K562 (cell line): ENCODE results near the gene TMEM45B. TPM values are rescaled to one million over a fixed set of nuclear protein-coding genes. Genes with fewer than 3 reads are reported as not detected.

Experiments
- CBX2 ChIP-seq: fragments of 200-600 bp; sonication (generic); IDR thresholded peaks from one replicate; pipeline ENCODE4 v1.6.1; 2012; ENCODE audit warnings: mild to moderate bottlenecking, low read length, inconsistent platforms; ENCODE audit not compliant: insufficient read depth, poor library complexity, severe bottlenecking
- CREBBP ChIP-seq: IDR thresholded peaks from one replicate; pipeline ENCODE4 v1.6.1; 2012; ENCODE audit warnings: low read depth, mild to moderate bottlenecking, control low read depth, inconsistent platforms, low read length
- DDX20 ChIP-seq: fragments of 450-650 bp; IDR thresholded peaks from 2 replicates; pipeline ENCODE4 v1.6.1; 2016; ENCODE audit warnings: missing genetic modification characterization, low read depth, mild to moderate bottlenecking, missing compliant biosample characterization, moderate library complexity
- GTF2E2 ChIP-seq: fragments of 200-800 bp; sonication (Bioruptor generic); IDR thresholded peaks from 2 replicates; pipeline ENCODE4 v1.6.1; 2016; ENCODE audit warnings: missing genetic modification characterization, missing compliant biosample characterization
- KDM1A ChIP-seq, 2 experiments: fragments of 450-650 bp; IDR thresholded peaks; 2 replicates each; pipeline ENCODE4 v1.6.1; 2016; ENCODE audit warnings: mild to moderate bottlenecking in 2 of 2
- KDM2B ChIP-seq: fragments of 250-450 bp; sonication (Bioruptor Pico); IDR thresholded peaks from 2 replicates; pipeline ENCODE4 v1.8.0; 2021; ENCODE audit warnings: mild to moderate bottlenecking, moderate library complexity
- MAFF ChIP-seq: IDR thresholded peaks from 2 replicates; pipeline ENCODE4 v1.6.1; 2012; ENCODE audit warnings: low read length, improper control_type of control experiment
- PHF8 ChIP-seq: fragments of 200-600 bp; sonication (generic); IDR thresholded peaks from 2 replicates; pipeline ENCODE4 v1.6.1; 2012; ENCODE audit warnings: mixed run types, mild to moderate bottlenecking, inconsistent platforms, low read length, moderate library complexity, borderline replicate concordance
- PURB ChIP-seq: sonication (generic); formaldehyde crosslinking; IDR thresholded peaks from 2 replicates; pipeline ENCODE4 v1.9.0; 2021; ENCODE audit warnings: low read depth, mild to moderate bottlenecking, missing genetic modification reagents
- SREBF2 ChIP-seq: sonication (generic); formaldehyde crosslinking; IDR thresholded peaks from 2 replicates; pipeline ENCODE4 v1.4.0; 2020; ENCODE audit warnings: mild to moderate bottlenecking, missing genetic modification reagents
- SRSF9 ChIP-seq: fragments of 200-400 bp; formaldehyde crosslinking; IDR thresholded peaks from 2 replicates; pipeline ENCODE4 v1.6.1; 2017; ENCODE audit warnings: low read depth, low read length, borderline replicate concordance
- ZBTB1 ChIP-seq: sonication (generic); formaldehyde crosslinking; IDR thresholded peaks from 2 replicates; pipeline ENCODE4 v1.8.1; 2023; ENCODE audit warnings: missing genetic modification reagents, low read depth, mild to moderate bottlenecking, borderline replicate concordance
- ZNF175 ChIP-seq: fragments of 200-800 bp; sonication (Bioruptor generic); IDR thresholded peaks from 2 replicates; pipeline ENCODE4 v1.6.1; 2016; ENCODE audit warnings: low read depth, mild to moderate bottlenecking, missing genetic modification characterization, missing compliant biosample characterization
- polyA plus RNA-seq, 8 experiments: library from polyadenylated mRNA; depleted of rRNA in 4 of 8; stranded (reverse) in 5 of 8; unstranded in 3 of 8; fragments of >200 nt; fragmentation: Nextera tagmentation in 2 of 8; fragmentation: Illumina TruSeq in 1 of 8; extraction: Ambion mirVana in 2 of 8; extraction: Trizol in 1 of 8; gene quantifications; 2 replicates each; pipeline versions ENCODE4 v1.2.1 to v1.2.3, GENCODE V29; 2011 to 2014; ENCODE audit warnings: inconsistent platforms in 1 of 8, missing spikeins in 1 of 8
- total RNA-seq, 7 experiments: library from RNA; depleted of rRNA in 6 of 7; stranded (reverse); fragments of >200 nt in 6 of 7; fragmentation: Illumina TruSeq in 2 of 7; extraction: Trizol in 2 of 7; gene quantifications; 2 replicates each; pipeline versions ENCODE4 v1.2.1 to v1.2.3, GENCODE V29; 2011 to 2021; ENCODE audit warnings: low replicate concordance in 1 of 7
- TF ChIP-seq, protein P1 (sequence below): fragments of 450-650 bp; IDR thresholded peaks from 2 replicates; pipeline ENCODE4 v1.6.1; 2017; ENCODE audit warnings: antibody characterized with exemption, mild to moderate bottlenecking
- TF ChIP-seq, protein P2 (sequence below), 2 experiments: IDR thresholded peaks in 1 of 2; conservative IDR thresholded peaks in 1 of 2; 2 replicates each; pipeline ENCODE4 v1.6.1; 2016; ENCODE audit warnings: low read depth in 2 of 2, mild to moderate bottlenecking in 1 of 2, missing compliant biosample characterization in 1 of 2, missing genetic modification characterization in 1 of 2, moderate library complexity in 1 of 2
- TF ChIP-seq, protein P3 (sequence below): sonication (generic); formaldehyde crosslinking; IDR thresholded peaks from 2 replicates; pipeline ENCODE4 v1.8.1; 2023; ENCODE audit warnings: mild to moderate bottlenecking, missing genetic modification reagents

The TMEM45B gene
- total and polyA plus RNA-seq, 9 of the 15 experiments (the other 6 are each of a cell fraction or from before 2014, with no cell fraction given): 0.07 TPM; not detected in 8

DNA sequence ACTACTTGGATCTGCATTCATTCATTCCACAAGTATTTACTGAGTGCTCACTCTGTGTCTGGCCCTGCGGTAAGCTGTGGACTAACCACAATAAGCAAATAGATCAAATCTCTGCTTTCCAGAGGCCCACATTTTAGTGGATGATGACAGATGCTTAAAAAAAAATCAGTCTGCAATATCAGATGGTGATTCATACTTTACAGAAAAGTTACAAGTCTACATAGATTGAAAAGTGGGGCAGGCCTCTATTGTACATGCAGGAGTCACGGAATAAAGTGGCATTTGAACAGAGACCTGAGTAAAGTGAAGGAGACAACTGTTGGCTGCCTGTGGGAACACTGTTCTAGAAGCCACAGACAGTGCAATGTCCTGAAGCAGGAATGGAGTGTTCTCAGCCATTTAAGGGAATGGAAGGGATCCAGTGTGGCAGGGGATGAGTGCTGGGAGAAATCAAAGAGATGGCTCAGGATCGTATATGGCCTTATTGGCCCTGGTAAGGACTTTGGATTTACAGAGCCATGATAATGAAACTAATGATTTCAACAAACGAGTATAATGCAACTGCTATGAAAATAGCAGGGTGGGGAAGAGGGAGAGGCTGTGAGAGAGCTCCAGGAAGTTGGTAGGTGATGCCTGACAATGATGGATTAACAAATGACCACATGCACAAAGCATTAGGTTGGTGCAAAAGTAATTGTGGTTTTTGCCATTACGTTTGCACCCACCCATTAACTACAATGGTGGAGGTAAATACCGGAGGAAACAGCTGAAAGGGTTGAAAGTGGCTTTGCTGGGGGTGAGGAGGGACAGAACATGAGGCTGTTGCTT is 31.1 kb downstream of the TMEM45B start (continued):
- no peak for TF ChIP-seq PHF8
- TF ChIP-seq, protein P1, sequence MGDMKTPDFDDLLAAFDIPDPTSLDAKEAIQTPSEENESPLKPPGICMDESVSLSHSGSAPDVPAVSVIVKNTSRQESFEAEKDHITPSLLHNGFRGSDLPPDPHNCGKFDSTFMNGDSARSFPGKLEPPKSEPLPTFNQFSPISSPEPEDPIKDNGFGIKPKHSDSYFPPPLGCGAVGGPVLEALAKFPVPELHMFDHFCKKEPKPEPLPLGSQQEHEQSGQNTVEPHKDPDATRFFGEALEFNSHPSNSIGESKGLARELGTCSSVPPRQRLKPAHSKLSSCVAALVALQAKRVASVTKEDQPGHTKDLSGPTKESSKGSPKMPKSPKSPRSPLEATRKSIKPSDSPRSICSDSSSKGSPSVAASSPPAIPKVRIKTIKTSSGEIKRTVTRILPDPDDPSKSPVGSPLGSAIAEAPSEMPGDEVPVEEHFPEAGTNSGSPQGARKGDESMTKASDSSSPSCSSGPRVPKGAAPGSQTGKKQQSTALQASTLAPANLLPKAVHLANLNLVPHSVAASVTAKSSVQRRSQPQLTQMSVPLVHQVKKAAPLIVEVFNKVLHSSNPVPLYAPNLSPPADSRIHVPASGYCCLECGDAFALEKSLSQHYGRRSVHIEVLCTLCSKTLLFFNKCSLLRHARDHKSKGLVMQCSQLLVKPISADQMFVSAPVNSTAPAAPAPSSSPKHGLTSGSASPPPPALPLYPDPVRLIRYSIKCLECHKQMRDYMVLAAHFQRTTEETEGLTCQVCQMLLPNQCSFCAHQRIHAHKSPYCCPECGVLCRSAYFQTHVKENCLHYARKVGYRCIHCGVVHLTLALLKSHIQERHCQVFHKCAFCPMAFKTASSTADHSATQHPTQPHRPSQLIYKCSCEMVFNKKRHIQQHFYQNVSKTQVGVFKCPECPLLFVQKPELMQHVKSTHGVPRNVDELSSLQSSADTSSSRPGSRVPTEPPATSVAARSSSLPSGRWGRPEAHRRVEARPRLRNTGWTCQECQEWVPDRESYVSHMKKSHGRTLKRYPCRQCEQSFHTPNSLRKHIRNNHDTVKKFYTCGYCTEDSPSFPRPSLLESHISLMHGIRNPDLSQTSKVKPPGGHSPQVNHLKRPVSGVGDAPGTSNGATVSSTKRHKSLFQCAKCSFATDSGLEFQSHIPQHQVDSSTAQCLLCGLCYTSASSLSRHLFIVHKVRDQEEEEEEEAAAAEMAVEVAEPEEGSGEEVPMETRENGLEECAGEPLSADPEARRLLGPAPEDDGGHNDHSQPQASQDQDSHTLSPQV: no peak
- TF ChIP-seq, protein P2, sequence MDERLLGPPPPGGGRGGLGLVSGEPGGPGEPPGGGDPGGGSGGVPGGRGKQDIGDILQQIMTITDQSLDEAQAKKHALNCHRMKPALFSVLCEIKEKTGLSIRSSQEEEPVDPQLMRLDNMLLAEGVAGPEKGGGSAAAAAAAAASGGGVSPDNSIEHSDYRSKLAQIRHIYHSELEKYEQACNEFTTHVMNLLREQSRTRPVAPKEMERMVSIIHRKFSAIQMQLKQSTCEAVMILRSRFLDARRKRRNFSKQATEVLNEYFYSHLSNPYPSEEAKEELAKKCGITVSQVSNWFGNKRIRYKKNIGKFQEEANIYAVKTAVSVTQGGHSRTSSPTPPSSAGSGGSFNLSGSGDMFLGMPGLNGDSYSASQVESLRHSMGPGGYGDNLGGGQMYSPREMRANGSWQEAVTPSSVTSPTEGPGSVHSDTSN (CRISPR knock-in tag; IDR thresholded peaks at IDR 0.05; ENCODE audit: low read depth): no peak
- TF ChIP-seq, protein P2 (tag; conservative IDR thresholded peaks at IDR 0.05; ENCODE audit: low read depth): peak; percentile 69
- no peak for TF ChIP-seq MAFF
- no peak for TF ChIP-seq PURB (CRISPR knock-in tag)
- TF ChIP-seq CBX2: no peak
- TF ChIP-seq SREBF2 (CRISPR knock-in tag): no peak
- TF ChIP-seq DDX20 (tag): no peak
- TF ChIP-seq KDM2B (CRISPR knock-in tag): no peak
- 0 out of 2 replicates have a peak, but pooled peaks have one; percentile 33 for TF ChIP-seq ZNF175 (CRISPR knock-in tag)
- TF ChIP-seq GTF2E2: 0 out of 2 replicates have a peak, but pooled peaks have one; percentile 47
- TF ChIP-seq, protein P3, sequence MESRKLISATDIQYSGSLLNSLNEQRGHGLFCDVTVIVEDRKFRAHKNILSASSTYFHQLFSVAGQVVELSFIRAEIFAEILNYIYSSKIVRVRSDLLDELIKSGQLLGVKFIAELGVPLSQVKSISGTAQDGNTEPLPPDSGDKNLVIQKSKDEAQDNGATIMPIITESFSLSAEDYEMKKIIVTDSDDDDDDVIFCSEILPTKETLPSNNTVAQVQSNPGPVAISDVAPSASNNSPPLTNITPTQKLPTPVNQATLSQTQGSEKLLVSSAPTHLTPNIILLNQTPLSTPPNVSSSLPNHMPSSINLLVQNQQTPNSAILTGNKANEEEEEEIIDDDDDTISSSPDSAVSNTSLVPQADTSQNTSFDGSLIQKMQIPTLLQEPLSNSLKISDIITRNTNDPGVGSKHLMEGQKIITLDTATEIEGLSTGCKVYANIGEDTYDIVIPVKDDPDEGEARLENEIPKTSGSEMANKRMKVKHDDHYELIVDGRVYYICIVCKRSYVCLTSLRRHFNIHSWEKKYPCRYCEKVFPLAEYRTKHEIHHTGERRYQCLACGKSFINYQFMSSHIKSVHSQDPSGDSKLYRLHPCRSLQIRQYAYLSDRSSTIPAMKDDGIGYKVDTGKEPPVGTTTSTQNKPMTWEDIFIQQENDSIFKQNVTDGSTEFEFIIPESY (CRISPR knock-in tag): no peak
- no peak for TF ChIP-seq CREBBP
- TF ChIP-seq KDM1A (IDR thresholded peaks at IDR 0.05): peak; percentile 95 to 97
- no peak for TF ChIP-seq SRSF9
- TF ChIP-seq ZBTB1: no peak
